ENCODE data around the gene HPCAL1.

HPCAL1 gene

GRCh38 chr2:10434886-10435819 lies 132.4 kb downstream of the HPCAL1 start:
- DNase-seq (ENCODE audit: insufficient read length, low spot score) = peak; percentile 81
- peak; percentile 97 for TF ChIP-seq CTCF (IDR thresholded peaks at IDR 0.05; ENCODE audit: insufficient read depth, missing control alignments)
- FAIRE-seq = no peak

GRCh38 chr2:10435820-10436204 lies 133.1 kb downstream of the HPCAL1 start:
- FAIRE-seq = no peak
- no peak for TF ChIP-seq CTCF (IDR thresholded peaks at IDR 0.05; ENCODE audit: insufficient read depth, missing control alignments)
- DNase-seq (ENCODE audit: insufficient read length, low spot score) = no peak

GRCh38 chr2:10436583-10437110 lies 133.9 kb downstream of the HPCAL1 start:
- FAIRE-seq (no peak), DNase-seq (ENCODE audit: insufficient read length, low spot score) (no peak)
- TF ChIP-seq CTCF (IDR thresholded peaks at IDR 0.05; ENCODE audit: insufficient read depth, missing control alignments) = no peak

- no peak for DNase-seq (ENCODE audit: insufficient read length, low spot score)
- no peak for TF ChIP-seq CTCF (IDR thresholded peaks at IDR 0.05; ENCODE audit: insufficient read depth, missing control alignments)
- no peak for FAIRE-seq
These were observed 135.1 kb downstream of the HPCAL1 start for GRCh38 chr2:10437806-10438205.

- FAIRE-seq = no peak
- DNase-seq (ENCODE audit: insufficient read length, low spot score) = no peak
- TF ChIP-seq CTCF (IDR thresholded peaks at IDR 0.05; ENCODE audit: insufficient read depth, missing control alignments) = no peak
These were observed 136.0 kb downstream of the HPCAL1 start for GRCh38 chr2:10438688-10439087.

- DNase-seq (ENCODE audit: insufficient read length, low spot score) (no peak), FAIRE-seq (no peak)
- no peak for TF ChIP-seq CTCF (IDR thresholded peaks at IDR 0.05; ENCODE audit: insufficient read depth, missing control alignments)
These were observed 136.6 kb downstream of the HPCAL1 start for GRCh38 chr2:10439185-10439879.

All from D721Med (cell line).